AG04450 (cell line): ENCODE data around the gene TRHDE. TPM values are rescaled to one million over a fixed set of nuclear protein-coding genes. Genes with fewer than 3 reads are reported as not detected.

Experiments
- CTCF ChIA-PET: fragments of 300-600, 350-600 bp; formaldehyde crosslinking; extraction: SDS; loops from one replicate; lab custom pipeline; 2022; ENCODE audit warnings: antibody characterized with exemption, inconsistent platforms; lab: Charles Lee
- POLR2A ChIA-PET: fragments of 350-600 bp; formaldehyde crosslinking; extraction: SDS; loops from one replicate; lab custom pipeline; 2021; ENCODE audit warnings: antibody characterized with exemption, inconsistent platforms; lab: Yijun Ruan, JAX
- DNase-seq: peaks from one replicate; pipeline ENCODE4 v3.0.0-alpha.2; 2011; ENCODE audit warnings: low read depth, low spot score
- H3K27ac ChIP-seq: one replicate; pipeline ENCODE4 v1.5.1; 2012; ENCODE audit warnings: low read depth, low read length, control low read depth
- H3K27me3 ChIP-seq: one replicate; pipeline ENCODE4 v1.6.0; 2012; ENCODE audit warnings: low read length; ENCODE audit not compliant: control insufficient read depth, insufficient read depth
- H3K4me3 ChIP-seq: 2 replicates; pipeline ENCODE4 v1.5.1; 2011; ENCODE audit warnings: mild to moderate bottlenecking, low read depth, low read length, control low read depth
- H3K9me3 ChIP-seq: 2 replicates; pipeline ENCODE4 v1.5.1; 2012; ENCODE audit warnings: low read length; ENCODE audit not compliant: control insufficient read depth, insufficient read depth
- polyA plus RNA-seq: library from polyadenylated mRNA; depleted of rRNA; stranded (reverse); fragments of >200 nt; gene quantifications from 2 replicates; pipeline ENCODE4 v1.2.3, GENCODE V29; 2011
- TF ChIP-seq, protein P1 (sequence below): IDR thresholded peaks from 2 replicates; pipeline ENCODE4 v1.5.1; 2011; ENCODE audit warnings: low read depth, low read length, control low read depth, inconsistent platforms

TRHDE gene
- polyA plus RNA-seq, 1 experiment: 90.7 TPM

GRCh38 chr12:72311946-72312345 lies 39.8 kb downstream of the TRHDE start:
- TF ChIP-seq, protein P1, sequence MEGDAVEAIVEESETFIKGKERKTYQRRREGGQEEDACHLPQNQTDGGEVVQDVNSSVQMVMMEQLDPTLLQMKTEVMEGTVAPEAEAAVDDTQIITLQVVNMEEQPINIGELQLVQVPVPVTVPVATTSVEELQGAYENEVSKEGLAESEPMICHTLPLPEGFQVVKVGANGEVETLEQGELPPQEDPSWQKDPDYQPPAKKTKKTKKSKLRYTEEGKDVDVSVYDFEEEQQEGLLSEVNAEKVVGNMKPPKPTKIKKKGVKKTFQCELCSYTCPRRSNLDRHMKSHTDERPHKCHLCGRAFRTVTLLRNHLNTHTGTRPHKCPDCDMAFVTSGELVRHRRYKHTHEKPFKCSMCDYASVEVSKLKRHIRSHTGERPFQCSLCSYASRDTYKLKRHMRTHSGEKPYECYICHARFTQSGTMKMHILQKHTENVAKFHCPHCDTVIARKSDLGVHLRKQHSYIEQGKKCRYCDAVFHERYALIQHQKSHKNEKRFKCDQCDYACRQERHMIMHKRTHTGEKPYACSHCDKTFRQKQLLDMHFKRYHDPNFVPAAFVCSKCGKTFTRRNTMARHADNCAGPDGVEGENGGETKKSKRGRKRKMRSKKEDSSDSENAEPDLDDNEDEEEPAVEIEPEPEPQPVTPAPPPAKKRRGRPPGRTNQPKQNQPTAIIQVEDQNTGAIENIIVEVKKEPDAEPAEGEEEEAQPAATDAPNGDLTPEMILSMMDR: no peak
- H3K9me3 ChIP-seq: no peaks in the 10 kb centered on the region
- H3K27ac ChIP-seq: no peak overlapping the region
- DNase-seq: no peak
- H3K4me3 ChIP-seq: no peak overlapping the region
- ChIA-PET CTCF (interaction anchor here (0.9 to 2.1 kb wide), 3 partner anchors 9 to 46 kb away, joined by 3 to 7 read pairs (median 6); no protein-coding TSS in a partner anchor), POLR2A (no interaction called here)
- H3K27me3 ChIP-seq: no peaks in the 10 kb centered on the region

GRCh38 chr12:72313806-72314205 lies 41.6 kb downstream of the TRHDE start:
- Histone ChIP-seq H3K4me3 (no peak overlapping the region), H3K27ac (no peak overlapping the region), H3K27me3 (no peaks in the 10 kb centered on the region), H3K9me3 (no peaks in the 10 kb centered on the region)
- ChIA-PET POLR2A (interaction anchor here (0.7 to 1.3 kb wide), 2 partner anchors 42 to 68 kb away, joined by 3 to 4 read pairs; no protein-coding TSS in a partner anchor), CTCF (interaction anchor here (1.1 kb wide), 1 partner anchor 296 kb away, joined by 3 read pairs; no protein-coding TSS in a partner anchor)
- TF ChIP-seq, protein P1: no peak
- no peak for DNase-seq

DNA sequence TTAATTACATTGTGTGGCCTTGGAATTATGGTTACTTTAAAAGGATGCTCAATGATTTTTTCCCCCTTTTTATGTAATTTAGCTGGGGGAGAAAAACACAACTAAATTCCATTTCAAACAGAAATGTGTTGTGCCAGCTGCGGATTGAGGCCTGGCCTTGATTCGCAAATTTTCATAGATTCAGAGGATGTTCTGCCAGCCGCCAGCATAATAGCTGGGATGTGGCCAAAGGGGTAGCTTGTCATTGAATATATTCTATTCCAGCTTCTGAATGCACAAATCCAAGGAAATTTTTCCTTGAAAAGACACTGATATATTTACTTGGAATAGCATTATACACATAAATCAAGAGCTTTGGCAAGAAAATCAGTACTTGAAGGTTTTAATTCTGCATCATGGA lies 43.7 kb downstream of the TRHDE start:
- no peak for DNase-seq
- H3K9me3 ChIP-seq: no peaks in the 10 kb centered on the region
- ChIA-PET CTCF (no interaction called here), POLR2A (no interaction called here)
- no peak overlapping the region for H3K4me3 ChIP-seq
- TF ChIP-seq, protein P1: no peak
- no peaks in the 10 kb centered on the region for H3K27me3 ChIP-seq
- H3K27ac ChIP-seq: no peak overlapping the region

DNA sequence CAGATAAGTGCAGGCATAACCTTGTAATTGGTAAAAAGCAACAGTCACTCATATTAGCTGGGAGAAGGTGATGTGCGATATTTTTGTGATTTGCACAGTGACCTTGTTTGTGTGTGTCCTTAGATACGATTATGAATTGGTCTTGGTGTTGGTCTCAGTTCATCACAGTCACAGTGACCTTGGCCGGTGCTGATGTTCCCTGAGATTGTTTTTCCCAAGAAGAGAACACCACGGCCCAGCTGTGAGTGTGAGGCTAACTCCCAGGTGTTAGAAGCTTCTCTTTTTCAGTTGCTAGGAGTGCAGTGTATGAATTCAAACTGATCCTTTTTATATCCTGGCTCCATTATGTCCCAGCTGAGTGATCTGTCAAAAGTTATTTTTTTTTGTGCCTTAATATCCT lies 46.2 kb downstream of the TRHDE start:
- Histone ChIP-seq H3K4me3 (no peak overlapping the region), H3K27me3 (no peaks in the 10 kb centered on the region), H3K27ac (no peak overlapping the region), H3K9me3 (no peaks in the 10 kb centered on the region)
- TF ChIP-seq, protein P1: no peak
- ChIA-PET POLR2A (no interaction called here), CTCF (no interaction called here)
- no peak for DNase-seq

GRCh38 chr12:72323881-72324280 lies 51.7 kb downstream of the TRHDE start:
- no peaks in the 10 kb centered on the region for H3K9me3 ChIP-seq
- POLR2A ChIA-PET: no interaction called here
- TF ChIP-seq, protein P1: no peak
- no peak for DNase-seq
- no peak overlapping the region for H3K4me3 ChIP-seq
- H3K27ac ChIP-seq: no peak overlapping the region
- no peaks in the 10 kb centered on the region for H3K27me3 ChIP-seq
- CTCF ChIA-PET: interaction anchor here (1.5 kb wide), 1 partner anchor 26 kb away, joined by 3 read pairs; no protein-coding TSS in a partner anchor
